Left colon (tissue), 2 donors: ENCODE results near the gene RBM26. TPM values are rescaled to one million over a fixed set of nuclear protein-coding genes. Genes with fewer than 3 reads are reported as not detected.

Experiments used
- ATAC-seq: fragments of 200-7000 bp; cut with Tn5 transposase; one replicate; pipeline ENCODE4 v1.9.1; 2020; ENCODE audit warnings: mild to moderate bottlenecking, moderate library complexity
- DNase-seq, 2 donors: peaks; one replicate each; pipeline ENCODE4 v3.0.0-alpha.2; 2020
- intact Hi-C, 2 donors: fragments of 100-400 bp; cut with DNase I in 1 of 2; cut with micrococcal nuclease in 1 of 2; formaldehyde crosslinking; loops; one replicate each; pipeline versions ENCODE4 v1.11.2 to v1.14.0; 2022; cut with DNase I, micrococcal nuclease
- total RNA-seq, 2 donors: library from RNA; stranded (reverse); fragmentation: NEBNext Ultra II Directional; extraction: Animal tissue kit (Norgen Biotek cat#: 25700); gene quantifications; one replicate each; pipeline ENCODE4 v1.2.1, GENCODE V29; 2021
- donor health status: DM: no; HTN: no; CAD: no.
- donor health status: DM: yes; HTN: yes; CAD: no.

The RBM26 gene
- total RNA-seq, 2 donors from 2014 or later: 28.6 to 32.8 TPM

GRCh38 chr13:79429309-79429708 lies 23.3 kb upstream of the RBM26 start:
- intact Hi-C loops: no loop called here
- no peak for ATAC-seq
- DNase-seq: no peak

- DNase-seq (no peak), ATAC-seq (no peak)
- intact Hi-C loops: no loop called here
Measured at GRCh38 chr13:79427883-79428282, 21.8 kb upstream of the RBM26 start.

GRCh38 chr13:79427265-79427664 lies 21.2 kb upstream of the RBM26 start:
- ATAC-seq: no peak
- intact Hi-C loops: no loop called here
- no peak for DNase-seq

- ATAC-seq: peak; percentile 77
- no peak for DNase-seq
- intact Hi-C loops: loop anchor here (5.0 kb wide), 1 partner anchor 118 kb away; no protein-coding TSS in a partner anchor
Measured at GRCh38 chr13:79423801-79424642, 18.0 kb upstream of the RBM26 start.

- ATAC-seq (no peak), DNase-seq (no peak)
- intact Hi-C loops: loop anchor here (5.0 kb wide), 1 partner anchor 119 kb away; no protein-coding TSS in a partner anchor
Measured at GRCh38 chr13:79423340-79423739, 17.3 kb upstream of the RBM26 start.

GRCh38 chr13:79419365-79419764 lies 13.3 kb upstream of the RBM26 start:
- DNase-seq (no peak), ATAC-seq (no peak)
- intact Hi-C loops: no loop called here

- DNase-seq (no peak), ATAC-seq (no peak)
- intact Hi-C loops: no loop called here
Measured at GRCh38 chr13:79417741-79418140, 11.7 kb upstream of the RBM26 start.

- ATAC-seq (no peak), DNase-seq (no peak)
- intact Hi-C loops: no loop called here
Measured at GRCh38 chr13:79413521-79413920, 7.5 kb upstream of the RBM26 start.

GRCh38 chr13:79409828-79410227 lies 3.8 kb upstream of the RBM26 start:
- ATAC-seq: peak; percentile 66
- no peak for DNase-seq
- intact Hi-C loops: no loop called here

GRCh38 chr13:79407349-79407979 lies 1.4 kb upstream of the RBM26 start:
- no peak for ATAC-seq
- DNase-seq: no peak
- intact Hi-C loops: no loop called here

GRCh38 chr13:79406597-79406908 lies 498 bp upstream of the RBM26 start:
- intact Hi-C loops: no loop called here
- ATAC-seq: peak; percentile 24

GRCh38 chr13:79405501-79405830 lies 589 bp downstream of the RBM26 start:
- ATAC-seq: peak; percentile 0
- no peak for DNase-seq
- intact Hi-C loops: no loop called here

More at GRCh38 chr13:79406597-79406908, 498 bp upstream of the RBM26 start:
- DNase-seq: no peak

- ATAC-seq (no peak), DNase-seq (peak in 1 of 2 donors; percentile 16)
- intact Hi-C loops: no loop called here
Measured at GRCh38 chr13:79404985-79405384, 1.1 kb downstream of the RBM26 start.

- no peak for DNase-seq
- intact Hi-C loops: no loop called here
- no peak for ATAC-seq
Measured at GRCh38 chr13:79404361-79404760, 1.7 kb downstream of the RBM26 start.

GRCh38 chr13:79403113-79403512 lies 2.9 kb downstream of the RBM26 start:
- ATAC-seq (no peak), DNase-seq (no peak)
- intact Hi-C loops: no loop called here

GRCh38 chr13:79402679-79403078 lies 3.4 kb downstream of the RBM26 start:
- intact Hi-C loops: no loop called here
- DNase-seq (no peak), ATAC-seq (no peak)

GRCh38 chr13:79402074-79402635 lies 3.9 kb downstream of the RBM26 start:
- DNase-seq (no peak), ATAC-seq (no peak)
- intact Hi-C loops: no loop called here

GRCh38 chr13:79401259-79402070 lies 4.6 kb downstream of the RBM26 start:
- intact Hi-C loops: no loop called here
- DNase-seq: no peak
- ATAC-seq: no peak

- peak; percentile 65 for ATAC-seq
Measured at GRCh38 chr13:79398915-79399314, 7.1 kb downstream of the RBM26 start.

More at GRCh38 chr13:79398915-79399314, 7.1 kb downstream of the RBM26 start:
- intact Hi-C loops: no loop called here
- DNase-seq: no peak
